MCF 10A (cell line): ENCODE data around the gene SASH1. TPM values are rescaled to one million over a fixed set of nuclear protein-coding genes. Genes with fewer than 3 reads are reported as not detected.
"Not testable (repeated sequence)": the region's sequence is repeated elsewhere in the genome, so short reads cannot be mapped to it uniquely, and the experiment has no call there.

Experiments
- BruUV-seq: library from RNA; stranded (reverse); fragments of 400-500 nt; replicated peaks from 2 replicates; lab custom pipeline; 2021; lab: Mats Ljungman, UMichigan
- CTCF ChIA-PET: fragments of 300-600 bp; sonication (Branson Sonifier 250); formaldehyde crosslinking; extraction: SDS; loops from one replicate; lab custom pipeline; 2021; ENCODE audit warnings: antibody characterized with exemption, inconsistent platforms; lab: Yijun Ruan, JAX
- POLR2A ChIA-PET: fragments of 300-600, 350-650 bp; sonication (Branson Sonifier 250); formaldehyde crosslinking; extraction: SDS; loops from one replicate; lab custom pipeline; 2020; ENCODE audit warnings: antibody characterized with exemption, inconsistent platforms; lab: Yijun Ruan, JAX
- DNase-seq: peaks from one replicate; pipeline ENCODE4 v3.0.0-alpha.2; 2018; ENCODE audit not compliant: unreplicated experiment
- H3K27ac Mint-ChIP-seq: one replicate; pipeline ENCODE4 v1.8.0; 2022; ENCODE audit warnings: mild to moderate bottlenecking, low read depth, mixed read lengths; ENCODE audit not compliant: unreplicated experiment
- H3K27me3 Mint-ChIP-seq: one replicate; pipeline ENCODE4 v1.8.0; 2022; ENCODE audit warnings: mixed read lengths; ENCODE audit not compliant: insufficient read depth, unreplicated experiment
- H3K36me3 Mint-ChIP-seq: one replicate; pipeline ENCODE4 v1.8.0; 2022; ENCODE audit warnings: mild to moderate bottlenecking, moderate library complexity, mixed read lengths; ENCODE audit not compliant: insufficient read depth, unreplicated experiment
- H3K4me1 Mint-ChIP-seq: one replicate; pipeline ENCODE4 v1.8.0; 2022; ENCODE audit warnings: mixed read lengths; ENCODE audit not compliant: insufficient read depth, unreplicated experiment
- H3K4me3 Mint-ChIP-seq: one replicate; pipeline ENCODE4 v1.8.0; 2022; ENCODE audit warnings: mild to moderate bottlenecking, moderate library complexity, mixed read lengths; ENCODE audit not compliant: unreplicated experiment
- H3K9me3 Mint-ChIP-seq: one replicate; pipeline ENCODE4 v1.8.0; 2022; ENCODE audit warnings: mixed read lengths; ENCODE audit not compliant: unreplicated experiment
- intact Hi-C: fragments of 100-400 bp; cut with micrococcal nuclease; formaldehyde crosslinking; loops from 2 replicates; pipeline ENCODE4 v1.14.1; 2022
- total RNA-seq: library from RNA; stranded (reverse); gene quantifications from 2 replicates; pipeline ENCODE4 v1.2.3, GENCODE V29; 2022
- TF ChIP-seq, protein P1 (sequence below): fragments of 200-600 bp; IDR thresholded peaks from one replicate; pipeline ENCODE4 v1.8.0; 2022; ENCODE audit warnings: antibody characterized with exemption, mild to moderate bottlenecking; ENCODE audit not compliant: unreplicated experiment

SASH1 gene
- total RNA-seq, 1 experiment from 2014 or later: 18.4 TPM

DNA sequence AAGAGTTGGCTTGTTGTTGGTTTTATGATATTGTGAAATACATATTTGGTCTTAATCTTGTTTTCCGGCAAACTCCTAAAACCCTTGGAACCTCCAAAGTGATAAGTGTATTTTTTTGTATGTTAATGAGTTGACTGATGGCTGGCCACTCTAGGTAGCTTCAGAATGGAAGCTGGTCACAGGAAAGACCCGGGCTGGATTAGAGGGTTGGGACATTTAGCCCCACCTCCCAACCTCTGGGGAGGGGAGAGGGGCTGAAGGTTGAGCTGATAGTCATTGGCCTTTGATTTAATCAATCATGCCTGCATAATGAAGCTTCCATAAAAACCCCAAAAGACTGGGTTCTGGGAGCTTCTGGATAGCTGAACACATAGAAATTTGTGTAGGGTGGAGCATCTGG, 42.7 kb downstream of the SASH1 start:
- H3K4me1 Mint-ChIP-seq: peaks cover 19% of the 10 kb centered on the region
- peaks cover 6% of the 10 kb centered on the region for H3K36me3 Mint-ChIP-seq
- no peak overlapping the region for H3K4me3 Mint-ChIP-seq
- DNase-seq: no peak
- TF ChIP-seq, protein P1, sequence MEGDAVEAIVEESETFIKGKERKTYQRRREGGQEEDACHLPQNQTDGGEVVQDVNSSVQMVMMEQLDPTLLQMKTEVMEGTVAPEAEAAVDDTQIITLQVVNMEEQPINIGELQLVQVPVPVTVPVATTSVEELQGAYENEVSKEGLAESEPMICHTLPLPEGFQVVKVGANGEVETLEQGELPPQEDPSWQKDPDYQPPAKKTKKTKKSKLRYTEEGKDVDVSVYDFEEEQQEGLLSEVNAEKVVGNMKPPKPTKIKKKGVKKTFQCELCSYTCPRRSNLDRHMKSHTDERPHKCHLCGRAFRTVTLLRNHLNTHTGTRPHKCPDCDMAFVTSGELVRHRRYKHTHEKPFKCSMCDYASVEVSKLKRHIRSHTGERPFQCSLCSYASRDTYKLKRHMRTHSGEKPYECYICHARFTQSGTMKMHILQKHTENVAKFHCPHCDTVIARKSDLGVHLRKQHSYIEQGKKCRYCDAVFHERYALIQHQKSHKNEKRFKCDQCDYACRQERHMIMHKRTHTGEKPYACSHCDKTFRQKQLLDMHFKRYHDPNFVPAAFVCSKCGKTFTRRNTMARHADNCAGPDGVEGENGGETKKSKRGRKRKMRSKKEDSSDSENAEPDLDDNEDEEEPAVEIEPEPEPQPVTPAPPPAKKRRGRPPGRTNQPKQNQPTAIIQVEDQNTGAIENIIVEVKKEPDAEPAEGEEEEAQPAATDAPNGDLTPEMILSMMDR: no peak
- no peaks in the 10 kb centered on the region for H3K27me3 Mint-ChIP-seq
- ChIA-PET POLR2A (interaction anchor here (0.9 kb wide), 1 partner anchor 9 kb away, joined by 4 read pairs; no protein-coding TSS in a partner anchor), CTCF (no interaction called here)
- H3K9me3 Mint-ChIP-seq: no peaks in the 10 kb centered on the region
- intact Hi-C loops: no loop called here
- H3K27ac Mint-ChIP-seq: no peak overlapping the region
- BruUV-seq: no TSS peak

DNA sequence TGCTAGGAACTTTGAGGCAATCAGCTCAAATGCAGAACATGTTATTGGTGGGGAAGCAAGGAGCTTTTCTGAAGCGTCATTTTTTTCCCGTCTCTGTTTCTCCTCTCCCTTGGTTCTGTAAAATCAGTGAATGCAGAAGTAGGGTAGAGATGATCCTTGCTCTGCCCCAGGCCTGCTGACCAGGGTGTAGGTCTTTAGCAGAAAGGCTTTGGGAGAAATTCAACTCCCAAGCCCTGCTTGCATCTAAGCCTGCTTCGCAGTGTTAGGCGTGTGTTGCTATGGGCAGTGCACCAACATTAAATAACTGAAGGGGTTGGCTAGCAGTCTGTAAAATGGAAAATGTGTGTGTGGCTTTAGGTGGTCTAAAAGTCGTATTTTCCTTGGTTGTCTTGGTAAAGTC, 45.9 kb downstream of the SASH1 start:
- Mint-ChIP-seq H3K4me1 (peaks cover 12% of the 10 kb centered on the region), H3K9me3 (no peaks in the 10 kb centered on the region)
- BruUV-seq: no TSS peak

DNA sequence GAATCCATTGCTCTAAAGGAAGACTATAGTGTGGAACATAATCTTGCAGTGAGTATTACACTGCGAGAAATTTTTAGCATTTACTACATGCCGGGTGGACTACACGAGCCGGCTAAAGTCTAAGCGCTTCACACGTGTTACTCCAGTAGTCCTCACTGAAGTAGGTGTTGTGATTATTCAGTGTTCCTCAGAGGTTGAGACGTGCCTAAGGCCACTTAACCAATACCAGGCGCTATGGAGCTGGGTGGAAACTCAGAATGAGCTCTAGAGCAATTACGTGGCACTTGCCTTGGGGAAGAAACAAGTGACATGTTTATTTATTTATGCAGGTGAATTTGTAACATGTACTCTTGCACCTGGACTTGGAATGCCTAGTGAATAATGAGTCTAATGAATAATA, 46.4 kb downstream of the SASH1 start:
- no peak overlapping the region for H3K4me3 Mint-ChIP-seq
- H3K9me3 Mint-ChIP-seq: no peaks in the 10 kb centered on the region
- peaks cover 14% of the 10 kb centered on the region for H3K4me1 Mint-ChIP-seq
- ChIA-PET POLR2A (no interaction called here), CTCF (no interaction called here)
- DNase-seq: no peak
- peaks cover 17% of the 10 kb centered on the region for H3K36me3 Mint-ChIP-seq
- H3K27ac Mint-ChIP-seq: no peak overlapping the region
- intact Hi-C loops: no loop called here
- no peaks in the 10 kb centered on the region for H3K27me3 Mint-ChIP-seq
- no TSS peak for BruUV-seq
- TF ChIP-seq, protein P1: no peak

More for the DNA sequence above, 45.9 kb downstream of the SASH1 start:
- H3K4me3 Mint-ChIP-seq: no peak overlapping the region
- no peak for DNase-seq
- H3K27me3 Mint-ChIP-seq: no peaks in the 10 kb centered on the region
- peaks cover 17% of the 10 kb centered on the region for H3K36me3 Mint-ChIP-seq
- intact Hi-C loops: no loop called here
- ChIA-PET POLR2A (interaction anchor here (0.7 kb wide), 1 partner anchor 929 kb away, joined by 3 read pairs; the partner anchor contains the start of gene TAB2), CTCF (no interaction called here)
- TF ChIP-seq, protein P1: no peak
- H3K27ac Mint-ChIP-seq: no peak overlapping the region

DNA sequence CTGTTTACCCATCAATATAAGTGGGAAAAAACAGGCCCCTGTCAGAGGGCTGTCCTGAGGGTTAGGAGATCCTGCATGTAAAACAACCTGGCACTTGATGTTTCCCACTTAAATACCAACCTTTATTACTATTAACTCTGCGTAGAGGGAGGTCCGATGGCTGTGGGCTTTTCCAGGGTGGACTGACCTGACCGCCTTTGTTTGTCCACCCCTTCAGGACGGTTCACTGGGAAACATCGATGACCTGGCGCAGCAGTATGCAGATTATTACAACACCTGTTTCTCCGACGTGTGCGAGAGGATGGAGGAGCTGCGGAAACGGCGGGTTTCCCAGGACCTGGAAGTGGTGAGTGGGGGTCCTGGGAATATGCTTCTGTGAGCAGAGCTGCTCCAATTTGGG, 47.3 kb downstream of the SASH1 start:
- POLR2A ChIA-PET: interaction anchor here (0.7 kb wide), 1 partner anchor 19 kb away, joined by 3 read pairs; no protein-coding TSS in a partner anchor

DNA sequence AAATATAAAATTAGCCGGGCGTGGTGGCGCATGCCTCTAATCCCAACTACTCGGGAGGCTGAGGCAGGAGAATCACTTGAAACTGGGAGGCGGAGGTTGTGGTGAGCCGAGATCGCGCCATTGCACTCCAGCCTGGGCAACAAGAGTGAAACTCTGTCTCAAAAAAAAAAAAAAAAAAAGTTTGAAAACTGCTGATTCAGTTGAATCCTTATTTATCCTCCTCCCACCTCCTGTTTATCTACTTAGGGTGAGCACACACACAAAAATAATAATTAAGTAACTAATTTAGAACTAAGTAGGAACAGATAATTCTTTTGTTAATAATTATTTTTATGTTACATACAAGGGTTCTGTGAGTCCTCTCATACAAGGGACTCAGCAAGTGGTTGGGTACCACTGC, 49.5 kb downstream of the SASH1 start:
- Mint-ChIP-seq H3K36me3 (peaks cover 17% of the 10 kb centered on the region), H3K4me1 (peaks cover 16% of the 10 kb centered on the region)
- POLR2A ChIA-PET, H3K27me3 Mint-ChIP-seq, intact Hi-C loops, BruUV-seq, DNase-seq, H3K9me3 Mint-ChIP-seq, H3K27ac Mint-ChIP-seq, H3K4me3 Mint-ChIP-seq, CTCF ChIA-PET: not testable (repeated sequence)

More for the DNA sequence above, 47.3 kb downstream of the SASH1 start:
- CTCF ChIA-PET: no interaction called here
- Mint-ChIP-seq H3K4me1 (peaks cover 20% of the 10 kb centered on the region), H3K9me3 (no peaks in the 10 kb centered on the region), H3K27me3 (no peaks in the 10 kb centered on the region), H3K27ac (no peak overlapping the region), H3K4me3 (no peak overlapping the region), H3K36me3 (peaks cover 17% of the 10 kb centered on the region)
- TF ChIP-seq, protein P1: no peak
- intact Hi-C loops: no loop called here
- DNase-seq: no peak
- no TSS peak for BruUV-seq
